GM18517 (cell line): Measurements from ENCODE around the gene SF3A2.

ENCODE experiments used
- ATAC-seq: cut with Tn5 transposase; IDR thresholded peaks from one replicate; pipeline ENCODE4 v1.9.1; 2021; ENCODE audit warnings: mild to moderate bottlenecking, moderate library complexity; ENCODE audit not compliant: unreplicated experiment

The SF3A2 gene

DNA sequence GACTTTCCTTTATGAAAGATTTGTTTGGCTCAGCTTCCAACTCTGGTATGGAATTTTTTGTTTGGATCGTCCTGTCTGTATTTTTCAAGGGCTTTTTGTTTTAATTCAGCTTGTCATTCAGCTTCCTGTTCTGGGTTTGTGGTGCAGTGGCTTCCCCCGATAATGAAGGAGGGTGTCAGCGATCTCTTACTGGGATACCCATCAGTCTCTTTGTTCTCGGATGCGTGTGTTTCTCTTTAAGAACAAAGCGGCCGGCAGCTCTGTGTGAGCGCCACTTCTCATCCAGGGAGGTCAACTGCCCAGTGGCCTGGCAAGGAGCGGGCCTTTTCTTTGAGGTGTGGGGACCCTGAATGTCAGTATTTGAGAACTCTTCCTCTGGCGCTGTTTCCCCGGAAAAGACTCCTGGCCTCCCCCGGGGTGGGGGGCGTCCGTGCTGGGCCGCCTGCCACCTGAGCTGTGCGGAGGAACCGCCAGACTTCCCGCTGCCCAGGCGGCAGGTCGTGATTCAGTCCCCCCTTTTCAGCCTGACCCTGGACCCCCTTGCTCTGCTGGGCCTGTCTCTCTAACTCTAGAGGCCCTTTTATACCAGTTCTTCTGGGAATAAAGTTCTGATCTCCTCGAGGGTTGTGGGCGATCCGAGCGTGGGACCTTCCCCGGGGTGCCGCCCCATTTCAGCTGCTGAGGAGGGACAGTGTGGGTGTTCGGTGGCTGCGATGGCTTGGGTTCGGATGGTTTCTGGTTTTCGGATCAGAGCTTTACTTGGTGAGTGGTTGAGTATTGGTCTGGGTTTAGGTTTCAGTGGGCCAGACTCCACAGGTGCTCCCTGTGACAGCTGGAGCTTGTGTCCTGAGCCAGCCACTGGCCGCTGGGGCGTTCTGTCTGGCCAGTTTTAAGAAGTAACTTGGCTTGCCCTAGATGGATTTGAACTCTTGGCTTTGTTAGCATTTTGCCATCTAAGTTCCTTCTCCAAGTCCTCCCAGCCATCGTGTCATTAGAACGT, 3.4 kb downstream of the SF3A2 start:
- ATAC-seq: no peak

GRCh38 chr19:2240881-2241760, 4.5 kb downstream of the SF3A2 start:
- ATAC-seq: no peak

- ATAC-seq: no peak
Observed at GRCh38 chr19:2242092-2242537, 5.5 kb downstream of the SF3A2 start.

GRCh38 chr19:2242816-2243215, 6.2 kb downstream of the SF3A2 start:
- no peak for ATAC-seq

GRCh38 chr19:2243274-2244124, 6.9 kb downstream of the SF3A2 start:
- no peak for ATAC-seq

GRCh38 chr19:2244125-2244411, 7.4 kb downstream of the SF3A2 start:
- ATAC-seq: no peak

- ATAC-seq: no peak
Observed at GRCh38 chr19:2244486-2244885, 7.9 kb downstream of the SF3A2 start.

GRCh38 chr19:2245273-2245672, 8.6 kb downstream of the SF3A2 start:
- ATAC-seq: no peak

- no peak for ATAC-seq
Observed at GRCh38 chr19:2246014-2246620, 9.5 kb downstream of the SF3A2 start.

DNA sequence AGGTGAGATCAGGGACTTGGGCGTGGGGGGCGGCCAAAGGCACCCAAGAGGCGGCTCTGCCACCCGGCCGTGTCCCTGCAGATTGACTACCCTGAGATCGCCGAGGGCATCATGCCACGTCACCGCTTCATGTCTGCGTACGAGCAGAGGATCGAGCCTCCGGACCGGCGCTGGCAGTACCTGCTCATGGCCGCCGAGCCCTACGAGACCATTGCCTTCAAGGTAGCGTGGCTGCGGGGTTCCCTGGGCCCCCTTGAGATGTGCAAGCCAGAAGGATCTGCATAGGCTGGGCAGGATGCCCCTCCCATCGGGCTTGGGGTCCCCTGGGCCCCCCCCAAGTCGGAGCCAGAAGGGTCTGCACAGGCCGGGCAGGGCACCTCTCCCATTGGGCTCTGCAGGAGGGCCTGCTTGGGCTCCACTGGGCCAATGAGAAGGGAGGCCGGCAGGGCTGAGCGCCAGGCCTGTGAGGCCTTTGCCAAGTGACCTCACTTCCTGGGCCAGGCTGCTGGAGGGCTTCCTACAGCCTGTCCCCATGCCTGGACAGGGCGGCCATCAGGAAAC, 10.3 kb downstream of the SF3A2 start:
- ATAC-seq: no peak

DNA sequence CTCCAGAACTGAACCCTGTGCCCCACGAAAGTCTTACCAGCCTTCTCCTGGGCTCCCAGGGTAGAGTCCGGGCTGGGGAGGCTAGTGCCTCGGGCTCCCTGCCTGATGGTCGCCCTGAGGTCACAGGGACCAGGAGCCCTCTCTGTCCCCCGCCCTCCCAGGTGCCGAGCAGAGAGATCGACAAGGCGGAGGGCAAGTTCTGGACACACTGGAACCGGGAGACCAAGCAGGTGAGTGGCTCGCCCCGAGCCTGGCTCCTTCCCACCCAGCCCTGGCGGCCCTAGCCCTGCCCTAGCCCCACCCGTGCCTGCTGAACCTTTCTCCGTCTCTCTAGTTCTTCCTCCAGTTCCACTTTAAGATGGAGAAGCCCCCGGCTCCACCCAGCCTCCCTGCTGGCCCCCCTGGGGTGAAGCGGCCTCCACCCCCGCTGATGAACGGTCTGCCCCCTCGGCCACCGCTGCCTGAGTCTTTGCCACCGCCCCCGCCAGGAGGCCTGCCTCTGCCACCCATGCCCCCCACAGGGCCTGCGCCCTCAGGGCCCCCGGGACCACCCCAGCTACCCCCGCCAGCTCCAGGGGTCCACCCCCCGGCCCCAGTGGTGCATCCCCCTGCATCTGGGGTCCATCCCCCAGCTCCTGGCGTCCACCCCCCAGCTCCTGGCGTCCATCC, 10.9 kb downstream of the SF3A2 start:
- no peak for ATAC-seq

- no peak for ATAC-seq
Observed at GRCh38 chr19:2248136-2249009, 11.7 kb downstream of the SF3A2 start.

- ATAC-seq: no peak
Observed at GRCh38 chr19:2249010-2249866, 12.6 kb downstream of the SF3A2 start, which contains the start of gene AMH. Gene AMH (plus strand): TSS chr19:2249323. CDS start chr19:2249333, 10 bp downstream.

GRCh38 chr19:2249880-2250765, 13.5 kb downstream of the SF3A2 start:
- ATAC-seq: no peak

- ATAC-seq: no peak
Observed at GRCh38 chr19:2250766-2251105, 14.1 kb downstream of the SF3A2 start.
